GM12878 (cell line): ENCODE measurements around the gene TKT. TPM values are rescaled to one million over a fixed set of nuclear protein-coding genes. Genes with fewer than 3 reads are reported as not detected.

Experiments used
- CTCF ChIP-seq, 3 experiments: IDR thresholded peaks in 2 of 3; conservative IDR thresholded peaks in 1 of 3; 2 replicates each; pipeline ENCODE4 v1.5.1; 2011; ENCODE audit warnings: low read depth in 3 of 3, low read length in 3 of 3, mild to moderate bottlenecking in 3 of 3, control low read depth in 2 of 3, moderate library complexity in 2 of 3, inconsistent platforms in 1 of 3, mixed read lengths in 1 of 3; ENCODE audit not compliant: control insufficient read depth in 2 of 3, insufficient read depth in 1 of 3; ENCODE audit errors: extremely low read depth in 1 of 3
- ELK1 ChIP-seq: IDR thresholded peaks from 2 replicates; pipeline ENCODE4 v1.6.1; 2012; ENCODE audit warnings: low read depth, low read length, improper control_type of control experiment
- ETV6 ChIP-seq, 2 experiments: fragments of 450-650 bp in 1 of 2; IDR thresholded peaks in 1 of 2; conservative IDR thresholded peaks in 1 of 2; 2 replicates each; pipeline ENCODE4 v1.6.1; 2014; ENCODE audit warnings: antibody characterized with exemption in 1 of 2, borderline replicate concordance in 1 of 2, low read depth in 1 of 2, mild to moderate bottlenecking in 1 of 2, moderate library complexity in 1 of 2
- HDGF ChIP-seq: fragments of 450-650 bp; IDR thresholded peaks from 2 replicates; pipeline ENCODE4 v1.6.1; 2016; ENCODE audit warnings: antibody characterized with exemption
- IKZF1 ChIP-seq: fragments of 450-650 bp; conservative IDR thresholded peaks from 2 replicates; pipeline ENCODE4 v1.6.1; 2017; ENCODE audit warnings: antibody characterized with exemption, mild to moderate bottlenecking
- MTA3 ChIP-seq: IDR thresholded peaks from 2 replicates; pipeline ENCODE4 v1.6.1; 2012; ENCODE audit warnings: low read length, inconsistent platforms, borderline replicate concordance
- MXI1 ChIP-seq: fragments of 150-350 bp; IDR thresholded peaks from 2 replicates; pipeline ENCODE4 v1.6.1; 2011; ENCODE audit warnings: low read depth, mild to moderate bottlenecking, inconsistent platforms, low read length, improper control_type of control experiment
- MYB ChIP-seq: fragments of 150-350 bp; IDR thresholded peaks from 2 replicates; pipeline ENCODE4 v1.6.1; 2014; ENCODE audit warnings: mild to moderate bottlenecking, low read depth, low read length, borderline replicate concordance
- MYC ChIP-seq: IDR thresholded peaks from 2 replicates; pipeline ENCODE4 v1.6.1; 2011; ENCODE audit warnings: mild to moderate bottlenecking, low read length, moderate library complexity, inconsistent platforms; ENCODE audit not compliant: insufficient read depth, insufficient replicate concordance, insufficient read length, severe bottlenecking
- NFYA ChIP-seq: IDR thresholded peaks from 2 replicates; pipeline ENCODE4 v1.6.1; 2011; ENCODE audit warnings: low read depth, mild to moderate bottlenecking, low read length, improper control_type of control experiment, borderline replicate concordance
- NFYB ChIP-seq: IDR thresholded peaks from 2 replicates; pipeline ENCODE4 v1.6.1; 2011; ENCODE audit warnings: low read depth, mild to moderate bottlenecking, low read length, improper control_type of control experiment, moderate library complexity; ENCODE audit not compliant: insufficient read depth
- RELA ChIP-seq: fragments of 450-650 bp; IDR thresholded peaks from 2 replicates; pipeline ENCODE4 v1.8.0; 2014; ENCODE audit warnings: borderline replicate concordance; ENCODE audit not compliant: partially characterized antibody
- REST ChIP-seq: IDR thresholded peaks from 2 replicates; pipeline ENCODE4 v1.6.1; 2012; ENCODE audit warnings: mild to moderate bottlenecking, low read depth, low read length
- SMAD5 ChIP-seq: IDR thresholded peaks from 2 replicates; pipeline ENCODE4 v1.6.1; 2016; ENCODE audit warnings: antibody characterized with exemption, low read depth
- SP1 ChIP-seq: IDR thresholded peaks from one replicate; pipeline ENCODE4 v1.6.1; 2011; ENCODE audit warnings: low read depth, low read length
- SREBF2 ChIP-seq: IDR thresholded peaks from 2 replicates; pipeline ENCODE4 v1.6.1; 2012; ENCODE audit warnings: mild to moderate bottlenecking, low read length
- STAT1 ChIP-seq: fragments of 450-650 bp; conservative IDR thresholded peaks from 2 replicates; pipeline ENCODE4 v1.6.1; 2014; ENCODE audit warnings: antibody characterized with exemption, mild to moderate bottlenecking
- TARDBP ChIP-seq: IDR thresholded peaks from 2 replicates; pipeline ENCODE4 v1.6.1; 2016; ENCODE audit warnings: borderline replicate concordance
- TCF3 ChIP-seq: IDR thresholded peaks from 2 replicates; pipeline ENCODE4 v1.6.1; 2012; ENCODE audit warnings: low read depth, mild to moderate bottlenecking, low read length, borderline replicate concordance; ENCODE audit not compliant: insufficient read depth
- YY1 ChIP-seq: IDR thresholded peaks from 2 replicates; pipeline ENCODE4 v1.6.1; 2011; ENCODE audit warnings: low read depth, mild to moderate bottlenecking, low read length
- polyA plus RNA-seq, 11 experiments: library from polyadenylated mRNA; depleted of rRNA in 4 of 11; unstranded in 6 of 11; stranded (reverse) in 5 of 11; fragments of >200 nt; fragmentation: Nextera tagmentation in 4 of 11; fragmentation: Illumina TruSeq in 1 of 11; extraction: Ambion mirVana in 4 of 11; extraction: Trizol in 1 of 11; gene quantifications; 1 replicate in 1 of 11; 2 replicates in 10 of 11; pipeline versions ENCODE4 v1.2.1 to v1.2.3, GENCODE V29; 2011 to 2016; ENCODE audit warnings: inconsistent platforms in 2 of 11, missing spikeins in 2 of 11, low read depth in 1 of 11
- total RNA-seq, 4 experiments: library from RNA; depleted of rRNA in 3 of 4; stranded (reverse); fragments of >200 nt in 3 of 4; fragmentation: Illumina TruSeq in 1 of 4; extraction: Trizol in 1 of 4; gene quantifications; 2 replicates each; pipeline versions ENCODE4 v1.2.1 to v1.2.3, GENCODE V29; 2013 to 2021

TKT gene
- total and polyA plus RNA-seq, 10 of the 15 experiments (the other 5 are each of a cell fraction or from before 2014, with no cell fraction given): 56.4 to 385 (median 143) TPM

GRCh38 chr3:53255775-53256703 lies at the start of gene TKT (continued):
- no peak for TF ChIP-seq TARDBP
- no peak for TF ChIP-seq SREBF2
- no peak for TF ChIP-seq MTA3
- TF ChIP-seq REST: peak; percentile 62
- no peak for TF ChIP-seq YY1
- TF ChIP-seq TCF3: peak; percentile 4; the same call in 1 of the 2 replicates
- no peak for TF ChIP-seq MXI1
- TF ChIP-seq ELK1: no peak
- 0 out of 2 replicates have a peak, but pooled peaks have one; percentile 36 for TF ChIP-seq STAT1
- TF ChIP-seq RELA: peak; percentile 58
- no peak for TF ChIP-seq CTCF (IDR thresholded peaks at IDR 0.05 in 2 of 3, conservative IDR thresholded peaks at IDR 0.05 in 1 of 3; ENCODE audit: control insufficient read depth in 2 of 3, extremely low read depth in 1 of 3, insufficient read depth in 1 of 3, low read depth in 3 of 3, low read length in 3 of 3)
- TF ChIP-seq NFYB: no peak
- no peak for TF ChIP-seq ETV6 (conservative IDR thresholded peaks at IDR 0.05 in 1 of 2, IDR thresholded peaks at IDR 0.05 in 1 of 2; ENCODE audit: borderline replicate concordance in 1 of 2, low read depth in 1 of 2)
- no peak; the same call in none of the 2 replicates for TF ChIP-seq IKZF1
- TF ChIP-seq SMAD5: 0 out of 2 replicates have a peak, but pooled peaks have one; percentile 48
- no peak for TF ChIP-seq NFYA
- TF ChIP-seq HDGF: no peak
- TF ChIP-seq MYB: no peak
- no peak for TF ChIP-seq SP1
- no peak for TF ChIP-seq MYC
